ENCODE data around the gene REXO4. TPM values are rescaled to one million over a fixed set of nuclear protein-coding genes. Genes with fewer than 3 reads are reported as not detected.

Gene REXO4
- total and polyA plus RNA-seq, 10 of the 15 experiments (the other 5 are each of a cell fraction or from before 2014, with no cell fraction given): 2.7 to 43.9 (median 30.5) TPM

- Histone ChIP-seq H3K27ac (ENCODE audit: control insufficient read depth, insufficient read depth) (no peak overlapping the region), H3K9ac (ENCODE audit: control insufficient read depth, insufficient read depth, low read length) (no peak overlapping the region), H3K9me3 (replicated peaks; ENCODE audit: control insufficient read depth, insufficient read depth, low read length) (no peaks in the 10 kb centered on the region; the same call in 2 of the 3 replicates), H4K20me1 (ENCODE audit: control insufficient read depth, insufficient read depth) (no peaks in the 10 kb centered on the region), H3K27me3 (replicated peaks in 1 of 2; ENCODE audit: control insufficient read depth in 2 of 2, insufficient read depth in 2 of 2, low read length in 1 of 2) (no peaks in the 10 kb centered on the region), H3K4me1 (ENCODE audit: control insufficient read depth, insufficient read depth, low read length) (no peaks in the 10 kb centered on the region), H3K36me3 (ENCODE audit: control insufficient read depth in 2 of 2, insufficient read depth in 2 of 2, low read length in 1 of 2) (no peaks in the 10 kb centered on the region), H2AFZ (ENCODE audit: control insufficient read depth, low read depth, low read length) (no peak overlapping the region), H3K4me3 (no peak overlapping the region), H3K4me2 (ENCODE audit: control insufficient read depth, insufficient read depth) (no peak overlapping the region), H3K79me2 (ENCODE audit: control insufficient read depth, insufficient read depth, low read length) (no peaks in the 10 kb centered on the region)
- ATAC-seq: no peak
- CTCF ChIA-PET: no interaction called here
- SMC1A ChIA-PET (ENCODE audit: uncharacterized antibody, unreplicated experiment): no interaction called here
- in situ Hi-C loops (cut with MboI): no loop called here
- TF ChIP-seq TCF3 (IDR thresholded peaks at IDR 0.05; ENCODE audit: borderline replicate concordance, insufficient read depth, low read depth, low read length): no peak
- RAD21 ChIA-PET (ENCODE audit: unreplicated experiment): no interaction called here
- intact Hi-C loops (cut with micrococcal nuclease; ENCODE audit: unreplicated experiment): no loop called here
- BruUV-seq (replicated peaks): no TSS peak
- POLR2A ChIA-PET: no interaction called here
- DNase-seq (ENCODE audit: low read depth, low spot score): no peak
- no peak for FAIRE-seq
- 36% methylated on average over 4 of the region's 4 CpGs for WGBS (ENCODE audit: insufficient coverage, insufficient replicate concordance, low lambda C conversion rate, missing lambda C conversion rate)
These were observed 35.2 kb downstream of the REXO4 start for GRCh38 chr9:133382507-133383141.

GRCh38 chr9:133380734-133381133, 37.1 kb downstream of the REXO4 start:
- BruUV-seq (replicated peaks): no TSS peak
- Histone ChIP-seq H3K79me2 (ENCODE audit: control insufficient read depth, insufficient read depth, low read length) (peaks cover 2% of the 10 kb centered on the region), H4K20me1 (ENCODE audit: control insufficient read depth, insufficient read depth) (no peaks in the 10 kb centered on the region), H3K9ac (ENCODE audit: control insufficient read depth, insufficient read depth, low read length) (no peak overlapping the region), H3K4me2 (ENCODE audit: control insufficient read depth, insufficient read depth) (no peak overlapping the region), H3K27ac (ENCODE audit: control insufficient read depth, insufficient read depth) (no peak overlapping the region), H3K27me3 (replicated peaks in 1 of 2; ENCODE audit: control insufficient read depth in 2 of 2, insufficient read depth in 2 of 2, low read length in 1 of 2) (no peaks in the 10 kb centered on the region), H3K9me3 (replicated peaks; ENCODE audit: control insufficient read depth, insufficient read depth, low read length) (no peaks in the 10 kb centered on the region; the same call in 2 of the 3 replicates), H3K36me3 (ENCODE audit: control insufficient read depth in 2 of 2, insufficient read depth in 2 of 2, low read length in 1 of 2) (no peaks in the 10 kb centered on the region), H3K4me1 (ENCODE audit: control insufficient read depth, insufficient read depth, low read length) (no peaks in the 10 kb centered on the region), H3K4me3 (no peak overlapping the region), H2AFZ (ENCODE audit: control insufficient read depth, low read depth, low read length) (no peak overlapping the region)
- no peak for ATAC-seq
- FAIRE-seq: no peak
- 34% methylated on average over 4 of the region's 4 CpGs for WGBS (ENCODE audit: insufficient coverage, insufficient replicate concordance, low lambda C conversion rate, missing lambda C conversion rate)
- ChIA-PET POLR2A (interaction anchor here (0.7 kb wide), 1 partner anchor 9 kb away, joined by 5 read pairs; no protein-coding TSS in a partner anchor), CTCF (no interaction called here), SMC1A (ENCODE audit: uncharacterized antibody, unreplicated experiment) (no interaction called here), RAD21 (ENCODE audit: unreplicated experiment) (no interaction called here)
- intact Hi-C loops (cut with micrococcal nuclease; ENCODE audit: unreplicated experiment): no loop called here
- in situ Hi-C loops (cut with MboI): no loop called here
- DNase-seq (ENCODE audit: low read depth, low spot score): no peak
- TF ChIP-seq STAT3 (IDR thresholded peaks at IDR 0.05; ENCODE audit: low read depth, low read length): no peak
- TF ChIP-seq MYB (IDR thresholded peaks at IDR 0.05; ENCODE audit: borderline replicate concordance, low read depth, low read length): no peak
- no peak for TF ChIP-seq USF1 (IDR thresholded peaks at IDR 0.05; ENCODE audit: borderline replicate concordance, extremely low read length, insufficient read depth, low read depth, low read length)
- no peak for TF ChIP-seq MLLT1 (IDR thresholded peaks at IDR 0.05)
- TF ChIP-seq ZNF687 (IDR thresholded peaks at IDR 0.05): no peak

Data from GM12878 (cell line).